Neural progenitor cell (in vitro differentiated cells): ENCODE results near the gene NSMF.

Experiments
- EZH2phosphoT487 ChIP-seq: fragments of 200-600 bp; sonication (generic); IDR thresholded peaks from 2 replicates; pipeline ENCODE4 v1.6.1; 2017; ENCODE audit warnings: antibody characterized with exemption
- TF ChIP-seq, protein P1 (sequence below): fragments of 200-600 bp; sonication (generic); IDR thresholded peaks from 2 replicates; pipeline ENCODE4 v1.5.1; 2017; ENCODE audit warnings: antibody characterized with exemption, mild to moderate bottlenecking

GRCh38 chr9:137416563-137417151, 42.5 kb downstream of the NSMF start:
- TF ChIP-seq, protein P1, sequence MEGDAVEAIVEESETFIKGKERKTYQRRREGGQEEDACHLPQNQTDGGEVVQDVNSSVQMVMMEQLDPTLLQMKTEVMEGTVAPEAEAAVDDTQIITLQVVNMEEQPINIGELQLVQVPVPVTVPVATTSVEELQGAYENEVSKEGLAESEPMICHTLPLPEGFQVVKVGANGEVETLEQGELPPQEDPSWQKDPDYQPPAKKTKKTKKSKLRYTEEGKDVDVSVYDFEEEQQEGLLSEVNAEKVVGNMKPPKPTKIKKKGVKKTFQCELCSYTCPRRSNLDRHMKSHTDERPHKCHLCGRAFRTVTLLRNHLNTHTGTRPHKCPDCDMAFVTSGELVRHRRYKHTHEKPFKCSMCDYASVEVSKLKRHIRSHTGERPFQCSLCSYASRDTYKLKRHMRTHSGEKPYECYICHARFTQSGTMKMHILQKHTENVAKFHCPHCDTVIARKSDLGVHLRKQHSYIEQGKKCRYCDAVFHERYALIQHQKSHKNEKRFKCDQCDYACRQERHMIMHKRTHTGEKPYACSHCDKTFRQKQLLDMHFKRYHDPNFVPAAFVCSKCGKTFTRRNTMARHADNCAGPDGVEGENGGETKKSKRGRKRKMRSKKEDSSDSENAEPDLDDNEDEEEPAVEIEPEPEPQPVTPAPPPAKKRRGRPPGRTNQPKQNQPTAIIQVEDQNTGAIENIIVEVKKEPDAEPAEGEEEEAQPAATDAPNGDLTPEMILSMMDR = no peak
- TF ChIP-seq EZH2phosphoT487 = no peak
